Measurements from ENCODE around the gene COL15A1.

DNA sequence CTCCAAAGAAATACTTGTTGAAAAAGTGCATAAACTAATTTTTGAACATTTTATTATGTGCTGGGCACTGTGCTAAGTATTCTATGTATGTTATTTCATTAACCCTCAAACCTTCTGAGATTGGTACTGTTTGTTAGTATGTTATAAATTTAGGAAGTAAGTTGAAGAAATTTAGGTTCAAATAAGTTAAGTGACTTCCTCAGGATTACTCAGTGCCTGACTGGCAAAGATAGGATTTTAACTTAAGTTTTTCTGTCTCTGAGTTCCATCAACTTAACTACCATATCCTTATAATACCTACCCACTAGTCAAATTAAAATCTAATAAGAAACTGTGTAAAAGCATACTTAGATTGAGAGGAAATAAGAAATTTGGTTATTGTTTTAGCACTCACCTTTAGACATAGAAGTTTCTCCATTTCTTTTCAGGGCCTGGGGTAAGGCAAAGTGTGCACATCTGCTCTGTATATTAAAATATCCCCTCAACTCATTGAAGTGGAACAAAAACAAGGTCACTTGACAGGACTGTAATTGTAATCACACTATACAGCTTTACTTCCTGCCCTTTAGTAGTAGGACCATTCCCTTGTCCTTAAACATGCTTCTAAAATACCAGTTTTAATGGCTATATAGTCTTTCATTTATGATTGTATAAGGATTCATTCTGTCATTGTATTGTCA is 176.4 kb downstream of the COL15A1 start:
- TF ChIP-seq, protein P1, sequence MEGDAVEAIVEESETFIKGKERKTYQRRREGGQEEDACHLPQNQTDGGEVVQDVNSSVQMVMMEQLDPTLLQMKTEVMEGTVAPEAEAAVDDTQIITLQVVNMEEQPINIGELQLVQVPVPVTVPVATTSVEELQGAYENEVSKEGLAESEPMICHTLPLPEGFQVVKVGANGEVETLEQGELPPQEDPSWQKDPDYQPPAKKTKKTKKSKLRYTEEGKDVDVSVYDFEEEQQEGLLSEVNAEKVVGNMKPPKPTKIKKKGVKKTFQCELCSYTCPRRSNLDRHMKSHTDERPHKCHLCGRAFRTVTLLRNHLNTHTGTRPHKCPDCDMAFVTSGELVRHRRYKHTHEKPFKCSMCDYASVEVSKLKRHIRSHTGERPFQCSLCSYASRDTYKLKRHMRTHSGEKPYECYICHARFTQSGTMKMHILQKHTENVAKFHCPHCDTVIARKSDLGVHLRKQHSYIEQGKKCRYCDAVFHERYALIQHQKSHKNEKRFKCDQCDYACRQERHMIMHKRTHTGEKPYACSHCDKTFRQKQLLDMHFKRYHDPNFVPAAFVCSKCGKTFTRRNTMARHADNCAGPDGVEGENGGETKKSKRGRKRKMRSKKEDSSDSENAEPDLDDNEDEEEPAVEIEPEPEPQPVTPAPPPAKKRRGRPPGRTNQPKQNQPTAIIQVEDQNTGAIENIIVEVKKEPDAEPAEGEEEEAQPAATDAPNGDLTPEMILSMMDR (IDR thresholded peaks at IDR 0.05), result no peak
- no peak for TF ChIP-seq POLR2A (IDR thresholded peaks at IDR 0.05)

All from tibial nerve (tissue), 3 donors.